LHCN-M2 (cell line): ENCODE measurements around the gene SS18. TPM values are rescaled to one million over a fixed set of nuclear protein-coding genes. Genes with fewer than 3 reads are reported as not detected.
A peak's percentile ranks its signal among the peaks of the same experiment; 100 is the strongest.

Experiments
- DNase-seq: peaks from one replicate; pipeline ENCODE4 v3.0.0-alpha.2; 2012; ENCODE audit warnings: low read depth
- total RNA-seq: library from RNA; depleted of rRNA; stranded (reverse); fragments of >200 nt; gene quantifications from 2 replicates; pipeline ENCODE4 v1.2.3, GENCODE V29; 2014; rRNA removed

The SS18 gene
- total RNA-seq, 1 experiment from 2014 or later, result 138 TPM

DNA sequence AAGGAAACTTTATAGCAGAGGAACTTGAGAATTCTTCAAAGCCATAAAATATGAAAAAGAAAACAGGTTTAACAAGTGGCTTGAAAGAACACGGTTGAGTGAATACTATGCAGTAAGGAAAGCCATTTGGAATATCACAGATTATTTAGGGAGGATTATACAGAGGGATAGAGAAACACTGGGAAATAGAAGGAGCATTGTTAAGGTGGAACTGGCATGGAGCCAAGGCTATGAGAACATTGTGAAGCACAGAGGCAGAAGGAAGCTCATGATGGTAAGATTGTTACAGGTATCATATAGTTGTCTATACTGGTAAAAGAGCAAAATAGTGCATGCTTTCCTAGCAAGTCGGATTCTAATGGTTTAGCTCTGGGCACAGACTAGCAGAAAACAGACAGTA lies 87.1 kb downstream of the SS18 start:
- no peak for DNase-seq

DNA sequence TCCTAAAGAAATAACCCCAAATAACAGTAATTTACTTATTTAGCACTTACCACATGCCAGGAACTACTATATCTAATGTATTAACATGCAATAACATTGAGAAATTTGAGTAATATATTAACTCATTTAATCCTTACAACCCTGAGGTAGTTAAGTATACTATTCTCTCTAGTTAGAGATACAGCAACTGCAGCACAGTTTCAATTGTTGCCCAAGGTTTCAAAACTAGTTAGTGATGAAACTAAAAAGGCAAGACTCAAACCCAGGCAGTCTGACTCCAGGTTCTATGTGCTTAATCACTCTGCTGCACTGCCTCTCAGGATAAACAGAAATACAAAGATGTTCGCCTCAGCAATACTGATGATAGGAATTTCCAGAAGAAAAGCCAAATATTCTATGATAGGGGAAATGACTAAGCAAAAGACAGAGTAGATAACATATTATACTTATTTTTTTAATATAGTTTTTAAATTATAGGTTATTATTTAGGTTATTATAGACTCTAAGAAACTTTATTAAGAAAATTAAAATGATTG lies 88.0 kb downstream of the SS18 start:
- DNase-seq, result no peak

- no peak for DNase-seq
Observed at GRCh38 chr18:25998461-25998860, 92.0 kb downstream of the SS18 start.

GRCh38 chr18:25992566-25992965 lies 97.8 kb downstream of the SS18 start:
- no peak for DNase-seq

DNA sequence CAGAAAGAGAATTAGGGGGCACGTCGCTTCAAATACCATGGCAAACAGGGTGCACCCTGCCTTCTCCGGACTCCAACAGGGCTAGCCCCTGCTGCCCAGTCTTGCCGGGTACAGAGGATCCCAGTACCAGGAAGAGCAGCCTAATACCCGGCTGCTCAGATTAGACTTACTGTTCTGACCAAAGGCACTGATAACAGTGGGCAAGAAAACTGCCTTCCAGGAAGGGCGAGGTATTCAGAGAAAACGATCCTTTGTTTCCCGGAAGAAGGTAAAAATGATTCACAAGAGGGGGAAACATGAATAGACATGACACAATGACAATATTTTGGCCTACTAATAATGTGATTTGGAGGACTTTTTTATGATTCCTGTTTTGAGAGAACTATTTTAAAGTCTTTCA lies 99.9 kb downstream of the SS18 start:
- DNase-seq, result no peak

DNA sequence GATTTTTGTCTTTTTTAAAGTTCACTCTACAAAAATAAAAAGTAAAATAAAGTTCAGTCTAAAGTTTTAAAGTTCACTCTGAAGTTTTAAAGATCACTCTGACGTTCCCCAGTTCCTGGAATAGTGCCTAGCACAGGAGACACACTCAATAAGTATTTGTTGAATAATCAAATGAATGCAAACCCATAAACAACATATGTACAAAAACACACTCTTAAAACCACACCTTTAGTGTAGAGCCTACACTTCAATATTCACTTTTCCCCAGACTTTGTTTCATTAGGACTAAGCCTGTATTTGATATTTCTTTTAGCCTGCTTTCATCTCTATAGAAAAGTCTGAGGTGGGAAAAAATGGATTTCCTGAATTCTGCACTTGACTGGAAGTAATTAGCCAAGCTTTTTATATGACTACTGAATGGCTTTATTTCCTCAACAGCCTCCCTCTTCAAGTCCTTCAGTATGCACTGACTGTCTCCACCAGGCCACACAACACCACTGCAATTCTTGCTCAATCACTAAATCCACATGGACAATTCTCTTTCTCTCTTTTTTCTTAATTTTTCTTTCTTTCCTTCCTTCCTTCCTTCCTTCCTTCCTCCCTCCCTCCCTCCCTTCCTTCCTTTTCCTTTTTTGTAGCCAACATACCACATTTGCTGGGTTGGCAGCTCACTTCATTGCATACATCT lies 104.6 kb downstream of the SS18 start:
- DNase-seq, result no peak

- no peak for DNase-seq
Observed at GRCh38 chr18:25983730-25984129, 106.7 kb downstream of the SS18 start.

DNA sequence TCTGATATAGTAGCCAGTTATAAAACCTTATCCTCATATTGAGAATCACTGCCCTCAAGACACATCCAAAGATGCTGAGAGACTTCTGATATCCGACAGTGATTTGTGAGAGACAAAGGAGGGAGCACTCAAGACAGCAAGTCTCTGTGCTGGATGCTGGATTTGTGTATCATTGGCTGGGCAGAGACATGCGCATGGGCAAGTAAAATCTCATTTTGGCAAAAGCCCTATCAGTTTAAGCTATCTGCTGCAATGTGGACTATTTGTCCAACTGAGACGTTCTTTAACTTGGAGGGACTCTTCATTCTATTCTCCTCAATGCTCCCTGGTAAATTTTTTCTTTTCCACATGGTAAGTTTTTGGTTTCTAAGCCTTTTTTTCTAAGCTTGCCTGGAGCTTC lies 107.5 kb downstream of the SS18 start:
- no peak for DNase-seq

DNA sequence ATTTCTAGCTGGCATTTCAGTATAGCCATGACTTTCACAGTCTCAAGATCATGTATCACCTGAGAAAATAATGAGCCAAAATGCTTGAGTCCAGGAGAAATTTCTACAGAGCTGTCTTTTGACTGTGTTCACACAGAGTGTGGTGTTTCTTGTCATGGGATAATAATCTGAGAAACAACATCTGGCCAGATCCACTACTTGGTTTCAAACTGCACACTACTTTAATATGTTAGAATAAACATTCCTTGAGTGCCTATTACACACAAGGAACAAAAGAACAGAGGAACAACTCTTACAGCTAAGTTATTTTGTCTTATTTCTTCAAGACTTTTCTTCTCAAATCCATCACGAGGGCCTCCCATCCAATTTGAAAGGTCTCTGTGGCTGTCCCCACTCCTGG lies 108.3 kb downstream of the SS18 start:
- no peak for DNase-seq

DNA sequence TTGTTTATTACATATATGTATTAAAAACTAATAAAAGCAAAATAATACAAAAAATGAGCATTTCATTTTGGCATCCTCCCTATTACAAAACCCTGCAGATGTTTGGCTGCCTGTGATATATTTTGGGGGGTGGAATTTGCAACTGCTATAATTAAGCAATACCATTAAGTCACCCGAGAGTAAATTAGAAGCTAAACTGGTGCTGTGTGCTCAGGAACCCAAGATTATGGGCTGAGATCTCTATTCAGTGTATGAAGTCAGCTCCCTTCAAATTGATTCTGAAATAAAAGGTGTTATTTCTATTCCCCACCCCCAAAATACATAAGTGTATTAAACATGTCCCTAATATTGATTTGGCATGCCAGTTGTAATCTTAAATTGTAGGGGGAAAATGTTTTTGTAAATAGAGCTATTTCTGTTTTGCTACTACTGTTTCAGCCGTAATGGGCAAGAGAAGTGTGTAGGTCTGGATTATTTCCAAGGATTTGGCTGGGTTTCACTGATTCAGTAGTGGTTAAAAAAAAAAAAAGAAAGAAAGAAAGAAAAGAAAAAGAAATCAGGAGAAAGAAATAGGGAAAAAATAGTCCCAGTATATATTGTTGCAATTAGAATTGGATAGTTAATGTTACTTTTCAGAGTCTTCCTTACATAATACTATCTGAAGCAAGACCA lies 110.9 kb downstream of the SS18 start:
- no peak for DNase-seq

DNA sequence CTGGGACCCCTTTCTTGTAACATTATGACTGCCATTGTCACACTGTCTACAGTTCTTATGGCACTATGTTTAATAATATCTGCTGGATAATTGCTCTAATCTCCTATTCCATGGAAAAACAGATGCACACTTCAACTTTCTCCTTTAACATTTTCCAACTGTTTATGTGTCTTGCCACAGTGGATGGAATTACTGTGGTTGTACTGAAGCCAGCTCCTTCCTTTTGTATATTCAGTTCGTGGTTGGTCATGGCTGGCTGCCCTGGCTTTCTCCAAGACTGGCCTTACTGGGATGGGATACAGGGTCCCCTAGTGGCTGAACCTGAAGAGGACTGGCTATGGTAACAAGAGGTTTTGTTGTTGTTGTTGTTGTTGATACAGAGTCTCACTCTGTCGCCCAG lies 113.9 kb downstream of the SS18 start:
- peak; percentile 22 for DNase-seq

GRCh38 chr18:25974630-25975077 lies 115.8 kb downstream of the SS18 start:
- DNase-seq, result no peak

Other genes starting within 250 kb of the SS18 start
- gene PSMA8, start 43.3 kb upstream of the SS18 start, total RNA-seq, result not detected in 2 replicates
- 2.4 and 2.7 TPM in 2 replicates for gene TAF4B, start 135.8 kb upstream of the SS18 start, total RNA-seq